GM19328 (cell line): ENCODE results near the gene TMEM121.

Experiments
- ATAC-seq: cut with Tn5 transposase; IDR thresholded peaks from one replicate; pipeline ENCODE4 v1.9.1; 2021; ENCODE audit warnings: mild to moderate bottlenecking, moderate library complexity; ENCODE audit not compliant: unreplicated experiment

TMEM121 gene

DNA sequence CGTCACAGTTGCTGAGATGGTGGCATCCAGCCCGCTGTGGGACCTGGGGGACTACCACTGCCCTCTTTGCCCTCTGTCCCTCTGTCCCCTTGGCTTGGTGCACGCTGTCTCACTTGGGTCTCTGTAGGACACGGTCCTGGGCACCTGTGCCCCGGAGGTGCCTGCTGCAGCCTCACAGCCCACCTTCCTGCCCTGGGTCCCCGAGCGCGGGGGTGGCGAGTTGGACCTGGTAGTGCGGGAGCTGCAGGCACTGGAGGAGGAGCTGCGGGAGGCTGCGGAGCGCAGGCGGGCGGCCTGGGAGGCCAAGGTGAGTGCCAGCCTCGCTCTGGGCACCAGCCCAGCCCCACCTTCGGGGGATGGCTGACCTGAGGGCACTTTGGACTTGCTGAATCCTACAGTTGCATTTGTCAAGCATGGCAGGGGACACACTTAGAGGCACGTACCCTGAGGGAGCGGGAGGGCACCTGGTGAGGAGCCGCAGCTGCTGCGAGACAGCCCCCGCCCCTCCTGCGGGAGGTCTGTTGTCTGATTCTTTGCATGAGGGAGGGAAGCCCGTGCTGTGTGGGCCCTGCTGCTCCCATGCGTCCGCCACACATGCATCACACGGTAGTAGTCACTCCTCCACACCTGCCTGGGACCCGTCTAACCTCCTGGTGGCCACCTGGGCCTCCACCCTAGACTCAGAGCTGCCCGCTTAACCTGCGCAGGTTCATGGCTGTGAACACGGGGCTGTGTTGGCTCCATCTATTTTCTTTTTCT is 28.5 kb upstream of the TMEM121 start:
- ATAC-seq = no peak

DNA sequence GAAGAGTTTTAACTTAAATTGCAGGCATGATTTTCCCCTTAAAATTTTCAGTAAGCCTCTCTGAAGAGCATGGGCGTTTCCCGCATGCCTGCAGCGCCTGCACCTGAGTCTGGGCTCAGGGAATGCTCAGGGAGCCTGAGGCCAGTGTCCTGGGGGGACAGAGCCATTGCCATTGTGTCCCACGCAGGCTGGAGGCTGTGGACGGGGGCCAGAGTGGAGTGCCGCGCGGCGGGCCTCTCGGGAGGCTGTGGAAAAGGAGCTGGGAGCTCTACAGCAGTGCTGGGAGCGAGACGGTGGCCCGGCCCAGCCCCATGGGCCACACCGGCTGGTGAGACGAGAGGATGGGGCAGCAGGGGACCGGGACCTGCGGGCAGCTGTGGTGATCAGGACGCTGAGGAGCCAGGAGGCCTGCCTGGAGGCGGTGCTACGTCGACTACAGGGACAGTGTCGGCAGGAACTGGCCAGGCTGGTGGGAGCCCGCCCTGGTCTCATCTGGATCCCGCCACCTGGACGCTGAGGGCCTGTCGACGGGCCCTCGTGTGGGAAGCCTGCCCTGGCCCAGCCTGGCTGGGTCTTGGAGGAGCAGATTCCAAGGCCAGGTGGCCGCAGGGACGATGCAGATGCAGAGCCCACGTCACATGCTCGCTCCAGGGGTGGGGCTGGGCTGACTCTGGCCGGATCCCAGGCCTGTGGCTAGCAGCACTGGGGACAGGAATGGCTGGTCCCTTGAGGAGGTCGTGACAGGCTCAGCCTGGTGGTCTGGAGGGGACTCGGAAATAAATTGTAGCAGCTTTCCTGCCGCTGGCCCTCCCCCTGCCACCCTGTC is 27.7 kb upstream of the TMEM121 start:
- no peak for ATAC-seq

DNA sequence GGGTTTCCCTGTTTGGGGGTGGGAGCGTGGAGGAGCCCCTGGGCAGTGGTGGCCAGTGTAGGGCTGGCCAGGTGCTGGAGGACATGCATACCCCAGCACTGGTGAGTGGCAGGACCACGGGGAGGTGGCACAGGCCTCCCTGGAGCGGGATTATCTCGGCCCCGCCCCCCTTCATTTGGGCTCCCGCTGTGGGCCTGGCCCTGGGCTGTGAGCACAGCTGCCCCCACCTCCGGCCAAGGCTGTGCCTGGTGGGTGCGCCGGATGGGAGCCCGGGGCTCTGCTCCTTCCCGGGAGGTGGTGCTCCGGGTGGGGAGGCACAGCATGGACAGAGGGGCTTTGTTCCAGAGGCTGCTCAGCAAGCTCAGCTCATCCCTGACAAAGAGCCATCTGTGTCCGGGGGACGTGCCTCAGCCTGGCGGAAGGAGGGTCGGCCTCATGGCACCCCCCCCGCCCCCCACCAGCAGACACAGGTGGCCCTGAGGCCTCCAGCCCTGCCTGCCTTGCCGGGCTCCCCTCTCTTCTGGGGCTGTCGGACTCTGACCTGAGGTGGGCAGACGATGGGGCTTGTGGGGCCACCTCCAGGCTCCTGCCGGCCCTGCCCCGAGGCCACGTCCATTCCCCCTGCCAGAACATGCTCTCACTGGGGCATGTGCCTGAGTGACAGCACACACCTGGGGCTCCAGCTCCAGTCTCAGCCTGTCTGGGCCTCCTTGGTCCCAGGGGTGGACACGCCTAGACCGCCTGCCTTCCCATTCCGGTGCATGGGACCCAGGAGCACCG is 26.9 kb upstream of the TMEM121 start:
- ATAC-seq = no peak

DNA sequence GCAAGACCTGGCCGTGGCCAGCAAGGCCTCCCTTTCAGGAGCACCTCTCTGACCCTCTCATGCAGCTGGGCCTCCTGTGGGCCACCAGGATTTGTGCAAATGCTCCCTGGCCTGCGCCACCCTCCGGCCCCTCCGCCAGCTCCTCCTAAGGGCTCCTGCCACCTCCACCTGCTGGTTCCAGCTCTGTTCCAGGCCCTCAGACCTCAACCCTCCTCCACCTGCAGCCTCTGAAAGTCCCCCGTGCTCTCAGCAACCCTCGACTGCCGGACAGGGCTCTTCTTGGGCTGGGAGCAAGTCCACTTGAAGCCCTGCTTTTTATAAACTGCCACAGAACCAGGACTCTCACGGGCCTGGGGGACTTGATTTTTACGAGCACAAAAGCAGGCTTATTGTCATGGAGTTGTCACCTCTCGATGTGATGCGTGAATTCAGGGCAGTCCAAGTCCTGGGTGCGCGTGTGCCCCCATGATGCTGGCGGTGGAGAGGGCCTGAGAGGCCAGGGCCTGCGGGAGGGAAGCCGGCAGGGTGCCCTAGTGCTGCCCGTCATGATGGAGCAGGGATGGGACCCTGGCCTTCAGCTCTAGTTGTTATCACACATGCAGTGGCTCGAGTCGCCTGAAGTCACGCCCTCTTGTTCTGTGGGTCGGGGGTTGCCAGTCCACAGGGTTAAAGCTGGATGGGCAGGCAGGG is 26.2 kb upstream of the TMEM121 start:
- ATAC-seq = no peak

DNA sequence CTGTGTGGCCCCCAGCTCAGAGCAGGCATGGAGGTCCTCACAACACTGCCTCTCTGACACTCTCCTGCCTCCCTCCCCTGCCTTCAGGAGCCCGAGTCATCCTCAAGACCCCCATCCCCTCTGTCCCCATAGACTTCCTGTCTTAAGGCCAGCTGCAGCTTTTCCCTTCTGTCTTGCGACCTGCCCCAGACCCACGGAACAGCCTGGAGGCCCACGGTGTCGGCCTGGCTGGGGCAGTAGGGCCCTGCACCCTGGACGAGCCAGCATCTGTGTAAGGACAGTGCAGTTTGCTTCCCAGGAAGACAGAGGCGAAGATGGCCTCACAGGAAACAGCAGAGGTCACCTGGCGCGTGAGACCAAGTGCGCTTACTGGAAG is 25.7 kb upstream of the TMEM121 start:
- no peak for ATAC-seq

DNA sequence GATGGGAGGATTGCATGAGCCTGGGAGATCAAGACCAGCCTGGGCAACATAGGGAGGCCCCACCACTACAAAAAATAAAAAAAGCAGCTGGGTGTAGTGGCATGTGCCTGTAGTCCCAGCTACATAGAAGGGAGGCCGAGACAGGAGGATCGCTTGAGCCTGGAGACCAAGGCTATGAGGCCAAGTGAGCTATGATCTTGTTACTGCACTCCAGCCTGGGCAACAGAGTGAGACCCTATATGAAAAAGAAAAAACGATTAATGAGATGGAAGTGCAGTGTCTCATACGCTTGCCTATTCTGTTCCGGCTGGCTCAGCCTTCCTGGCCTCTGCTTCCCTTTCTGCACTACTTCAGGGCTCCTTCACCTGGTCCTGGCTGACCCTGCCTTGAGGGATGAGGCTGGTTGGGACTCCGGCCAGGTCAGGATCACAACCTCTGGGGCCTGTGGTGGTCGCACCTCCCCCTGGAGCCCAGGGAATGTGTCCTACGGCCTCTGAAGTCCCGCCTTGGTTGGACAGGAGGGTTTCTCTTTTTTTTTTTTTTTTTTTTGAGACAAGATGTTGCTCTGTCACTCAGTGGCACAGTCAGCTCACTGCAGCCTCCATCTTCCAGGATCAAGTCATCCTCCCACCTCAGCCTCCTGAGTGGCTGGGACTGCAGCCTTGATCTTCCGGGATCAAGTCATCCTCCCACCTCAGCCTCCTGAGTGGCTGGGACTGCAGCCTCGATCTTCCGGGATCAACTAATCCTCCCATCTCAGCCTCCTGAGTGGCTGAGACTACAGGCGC is 24.7 kb upstream of the TMEM121 start:
- no peak for ATAC-seq

DNA sequence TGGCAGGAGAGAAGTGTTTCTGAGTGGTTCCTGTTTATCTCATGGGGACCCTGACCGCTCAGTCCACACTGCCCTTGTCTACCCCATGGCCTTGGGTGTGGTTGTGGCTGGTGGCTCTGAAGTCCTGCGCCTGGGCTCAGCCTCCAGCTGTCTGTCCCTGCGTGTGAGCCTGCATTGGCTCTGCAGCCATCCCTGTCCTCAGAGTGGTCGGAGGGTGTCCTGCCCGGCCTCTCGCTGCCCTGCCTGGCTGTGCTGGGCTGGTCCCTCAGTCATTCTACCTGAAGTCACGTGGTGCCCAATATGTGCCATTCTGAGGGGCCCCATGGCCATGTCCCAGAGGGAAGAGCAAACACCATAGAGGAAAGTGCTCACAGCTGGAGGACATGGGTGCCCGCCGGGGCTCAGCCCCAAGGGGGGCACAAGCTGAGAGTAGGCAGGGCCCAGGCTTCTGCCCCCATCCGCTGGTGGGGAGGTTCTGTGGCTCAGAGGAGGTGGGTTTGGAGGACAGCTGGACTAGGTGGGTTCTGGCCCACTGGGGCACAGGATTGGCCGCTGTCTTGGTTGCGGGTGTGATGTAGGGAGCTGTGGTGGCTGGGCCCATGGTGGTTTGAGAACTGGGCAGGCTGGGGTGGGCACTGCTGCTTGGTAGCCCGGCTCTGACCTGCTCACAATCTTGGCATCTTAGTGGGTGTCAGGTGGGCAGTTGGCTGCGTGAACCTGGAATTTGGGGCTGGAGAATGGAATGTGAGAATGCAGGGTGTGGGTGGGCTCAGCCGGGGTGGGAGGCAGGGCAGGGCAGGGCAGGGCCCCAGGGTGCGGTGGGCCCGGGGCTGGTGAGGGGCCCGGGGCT is 23.7 kb upstream of the TMEM121 start:
- ATAC-seq = no peak

DNA sequence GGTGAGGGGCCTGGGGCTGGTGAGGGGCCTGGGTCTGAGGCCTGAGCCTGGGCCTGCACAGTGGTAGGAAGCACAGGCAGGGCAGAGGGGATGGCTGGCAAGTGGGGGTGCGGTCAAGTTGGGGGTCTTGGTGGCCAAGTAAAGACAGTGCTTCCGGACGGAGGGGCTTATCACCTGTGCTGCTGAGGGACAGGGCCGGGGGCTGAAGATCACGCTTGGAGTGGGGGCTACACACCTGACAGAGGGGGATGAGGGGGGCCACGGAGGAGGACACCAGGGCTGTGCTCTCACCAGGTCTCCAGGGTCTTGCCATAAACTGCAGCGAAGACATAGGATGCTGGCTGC is 23.1 kb upstream of the TMEM121 start:
- no peak for ATAC-seq

DNA sequence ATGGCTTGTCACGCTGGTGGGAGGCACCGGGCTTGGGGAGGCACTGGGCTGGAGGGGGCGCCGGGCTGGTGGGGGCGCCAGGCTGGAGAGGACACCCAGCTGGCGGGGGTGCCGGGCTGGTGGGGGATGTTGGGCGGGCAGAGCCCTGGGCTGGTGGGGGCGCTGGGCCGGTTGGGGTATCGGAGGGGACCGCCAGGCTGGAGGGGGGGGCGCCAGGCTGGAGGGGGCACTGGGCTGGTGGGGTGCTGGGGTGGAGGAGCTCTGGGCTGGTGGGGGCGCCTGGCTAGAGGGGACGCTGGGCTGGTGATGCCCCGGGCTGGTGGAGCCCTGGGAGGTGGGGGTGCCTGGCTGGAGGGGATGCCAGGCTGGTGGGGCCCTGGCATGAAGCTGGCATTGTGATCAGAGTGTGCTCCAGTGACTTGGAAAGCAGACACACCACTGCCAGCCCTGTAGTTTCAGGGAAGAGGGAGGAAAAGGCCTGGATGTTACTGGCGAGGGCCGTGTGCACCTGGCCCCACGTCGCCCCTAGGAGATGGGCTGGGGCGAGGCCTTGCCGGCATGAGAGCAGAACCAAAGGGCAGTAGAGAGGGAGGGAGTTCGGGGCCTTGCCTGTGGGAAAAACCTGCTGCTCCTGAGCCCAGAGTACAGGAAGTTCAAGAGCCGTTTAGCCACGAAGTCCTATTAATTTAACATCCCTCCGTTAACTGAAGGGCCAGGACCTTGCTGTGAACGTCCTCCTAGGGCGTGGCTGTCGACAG is 22.3 kb upstream of the TMEM121 start:
- no peak for ATAC-seq

DNA sequence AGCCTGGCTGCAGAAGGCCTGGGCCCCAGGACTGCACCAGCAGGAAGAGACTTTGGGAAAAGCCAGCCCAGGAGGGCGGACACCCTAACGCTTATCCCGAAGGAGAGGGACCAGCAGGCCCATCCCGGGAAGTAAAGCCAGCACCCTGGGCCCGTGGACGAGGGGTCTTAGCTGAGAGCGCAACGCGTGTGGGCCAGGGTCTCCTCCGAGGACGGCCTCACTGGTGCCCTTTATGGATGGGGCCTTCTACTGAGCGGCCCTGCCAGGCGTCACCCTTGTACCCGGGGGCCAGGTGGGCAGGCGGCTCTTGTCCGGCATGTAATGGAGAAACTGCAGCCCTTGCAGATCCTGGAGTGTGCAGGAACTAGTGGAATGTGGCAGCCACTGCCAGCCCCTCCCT is 21.3 kb upstream of the TMEM121 start:
- ATAC-seq = no peak

DNA sequence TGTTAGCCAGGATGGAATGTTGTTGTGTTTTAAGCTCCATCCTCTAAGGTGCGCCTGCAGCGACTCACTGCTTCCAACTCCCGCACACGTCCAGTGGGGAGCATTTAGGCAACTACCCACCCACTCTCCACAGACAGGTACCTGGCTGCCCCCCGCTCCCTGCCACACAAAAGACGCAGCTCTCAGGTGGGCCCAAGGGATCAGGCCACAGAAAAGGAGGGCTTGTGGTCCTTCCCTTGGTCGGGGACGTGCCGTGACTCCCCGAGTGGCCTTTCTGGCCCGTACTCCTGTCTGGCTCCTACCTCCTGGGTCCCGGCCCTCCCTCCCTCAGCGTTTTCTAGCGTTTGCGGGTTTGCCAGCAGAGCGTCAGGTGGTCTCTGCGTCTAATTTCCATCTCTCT is 19.1 kb upstream of the TMEM121 start:
- ATAC-seq = no peak

DNA sequence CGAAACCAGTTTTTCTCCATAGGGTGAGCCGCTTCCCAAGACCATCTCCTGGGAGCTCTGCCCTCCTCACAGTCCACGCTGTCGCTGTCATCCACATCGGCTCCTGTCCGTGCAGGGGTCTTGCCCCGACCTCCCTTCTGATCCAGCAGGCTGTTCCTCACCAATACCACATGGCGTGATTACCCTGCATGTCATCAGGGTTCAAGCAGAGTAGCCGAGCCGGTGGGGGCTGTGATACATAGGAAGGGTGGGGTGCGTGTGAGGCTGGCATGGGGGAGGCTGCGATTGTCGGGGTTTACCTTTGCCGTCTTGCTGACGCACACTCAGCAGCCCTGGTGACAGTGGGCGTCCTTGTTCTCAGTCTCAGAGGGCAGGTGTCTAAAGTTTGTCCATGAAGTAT is 18.3 kb upstream of the TMEM121 start:
- ATAC-seq = no peak

DNA sequence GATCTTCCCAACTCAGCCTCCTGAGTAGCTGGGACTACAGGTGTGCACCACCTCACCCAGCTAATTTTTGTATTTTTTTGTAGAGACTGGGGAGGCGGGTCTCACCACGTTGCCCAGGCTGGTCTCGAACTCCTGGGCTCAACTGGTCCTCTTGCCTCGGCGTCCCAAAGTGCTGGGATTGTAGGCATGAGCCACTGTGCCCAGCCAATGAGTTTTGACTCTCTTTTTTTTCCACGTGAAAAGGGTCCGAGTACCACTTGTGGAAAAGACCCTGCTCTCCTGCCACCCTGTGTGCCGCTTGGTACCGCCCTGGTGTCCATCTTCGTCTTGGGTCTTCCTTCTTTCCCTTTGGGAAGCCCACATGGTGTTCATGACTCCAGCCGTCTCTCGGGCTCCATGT is 17.8 kb upstream of the TMEM121 start:
- no peak for ATAC-seq

DNA sequence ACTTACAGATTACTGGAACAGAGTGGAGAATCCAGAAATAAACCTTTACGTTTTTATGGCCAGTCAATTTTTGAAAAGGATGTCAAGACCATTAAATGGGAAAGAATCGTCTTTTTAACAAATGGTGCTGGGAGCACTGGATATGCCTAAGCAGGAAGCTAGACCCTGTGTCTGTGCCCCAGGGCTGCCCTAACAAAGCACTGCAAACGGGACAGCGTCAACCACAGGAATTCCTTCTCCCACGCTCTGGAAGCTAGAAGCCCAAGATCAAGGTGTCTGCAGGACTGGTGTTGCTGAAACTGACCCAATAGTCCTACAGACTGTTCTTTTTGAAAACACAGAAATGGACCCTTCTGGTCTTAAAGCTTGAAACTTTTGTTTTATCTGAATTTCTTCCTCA is 9.3 kb upstream of the TMEM121 start:
- no peak for ATAC-seq

DNA sequence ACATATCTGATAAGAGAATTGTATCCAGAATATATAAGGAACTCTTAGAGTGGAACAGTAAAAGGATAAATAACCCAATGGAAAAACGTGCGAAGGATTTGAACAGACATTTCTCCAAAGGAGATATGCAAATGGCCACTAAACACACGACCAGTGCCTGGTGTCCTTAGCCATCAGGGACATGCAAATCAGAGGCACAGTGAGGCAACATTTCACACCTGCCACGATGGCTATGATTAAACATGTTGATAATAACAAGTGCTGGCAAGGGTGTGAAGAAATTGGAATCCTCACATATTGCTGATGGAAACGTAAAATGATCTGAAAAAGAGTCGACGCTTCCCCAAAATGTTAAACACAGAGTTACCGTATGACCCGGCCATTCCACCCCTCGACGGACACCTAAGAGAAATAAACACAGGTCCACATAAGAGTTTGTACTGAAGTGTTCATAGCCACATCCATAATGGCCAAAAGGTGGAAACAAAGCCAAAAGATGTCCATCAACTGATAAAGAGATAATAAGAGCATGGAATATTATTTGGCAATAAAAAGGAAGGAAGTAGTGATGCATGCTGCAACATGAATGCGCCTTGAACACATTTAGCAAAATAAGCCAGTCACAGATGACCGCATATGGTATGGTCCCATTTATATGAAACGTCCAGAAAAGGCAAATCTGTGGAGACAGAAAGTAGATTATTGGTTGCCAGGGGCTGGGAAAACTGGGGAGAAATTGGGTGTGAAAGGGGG is 6.3 kb upstream of the TMEM121 start:
- no peak for ATAC-seq

DNA sequence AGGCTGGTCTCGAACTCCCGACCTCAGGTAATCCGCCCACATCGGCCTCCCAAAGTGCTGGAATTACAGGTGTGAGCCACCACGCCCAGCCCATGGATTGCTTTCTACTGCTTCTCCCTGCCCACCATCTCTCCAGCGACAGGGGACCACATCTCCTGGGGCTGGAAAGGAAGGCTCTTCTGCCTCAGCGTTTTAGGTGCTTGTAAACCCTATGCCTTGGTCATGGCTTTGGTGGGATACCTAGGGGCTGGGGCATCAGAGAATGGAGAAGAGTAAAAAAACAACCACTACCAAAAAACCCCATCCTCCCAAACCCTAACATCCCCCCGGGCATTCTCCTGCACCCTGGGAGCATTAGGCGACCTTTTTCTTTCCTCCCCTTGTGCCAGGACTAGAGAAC is 1.1 kb upstream of the TMEM121 start:
- ATAC-seq = no peak

DNA sequence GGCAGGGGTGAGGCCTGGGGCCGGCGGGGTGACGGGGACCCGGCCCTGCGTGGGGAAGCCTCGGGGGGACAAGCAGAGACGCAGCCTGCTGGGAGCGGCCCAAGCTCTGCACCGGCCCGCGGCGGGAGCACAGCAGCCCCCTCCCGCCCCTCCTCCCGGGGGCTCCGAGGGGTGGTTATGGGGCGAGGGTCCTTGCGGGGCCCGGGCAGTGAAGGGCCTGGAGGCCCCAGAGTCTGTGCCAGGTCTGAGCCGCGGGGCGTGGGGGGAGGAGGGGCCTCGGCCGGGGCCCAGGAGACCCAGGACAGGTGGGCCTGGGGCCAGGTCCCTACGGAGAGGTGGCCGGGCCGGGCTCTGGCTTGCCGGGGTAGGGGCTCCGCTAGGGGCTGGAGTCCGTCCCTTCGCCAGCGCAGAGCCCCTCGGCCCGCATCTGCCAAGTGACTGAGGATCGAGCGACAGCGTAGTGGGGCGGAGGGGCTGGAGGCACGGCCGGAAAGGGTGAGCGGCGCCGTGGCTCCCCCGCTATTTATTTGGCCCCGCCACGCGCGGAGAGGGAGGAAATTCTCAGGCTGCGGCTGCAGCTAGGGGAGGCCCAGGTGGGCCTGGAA is 495 bp downstream of the TMEM121 start:
- no peak for ATAC-seq

DNA sequence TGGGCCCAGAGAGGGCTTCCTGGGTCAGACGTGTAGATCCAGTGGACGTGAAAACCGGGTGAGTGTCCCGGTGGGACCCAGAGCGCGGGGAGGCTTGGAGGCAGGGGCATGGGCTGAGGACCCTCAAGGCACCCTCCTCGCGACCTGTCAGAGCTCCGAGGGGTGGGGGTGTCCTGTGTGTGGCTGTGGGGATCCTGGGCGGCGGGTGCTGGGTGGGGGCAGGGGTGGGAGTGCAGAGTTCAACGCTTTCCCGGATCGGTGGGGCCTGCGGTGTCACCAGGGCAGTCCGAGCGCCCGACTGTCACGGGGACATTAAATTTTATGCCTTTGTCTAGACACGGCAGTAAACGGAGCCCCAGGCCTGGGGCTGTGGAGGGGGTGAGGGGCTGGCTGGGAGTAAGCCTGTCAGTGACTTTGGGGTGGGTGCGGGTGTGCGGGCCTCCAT is 1.0 kb downstream of the TMEM121 start:
- no peak for ATAC-seq
